Measurements from ENCODE around the gene KRT26.

The KRT26 gene

DNA sequence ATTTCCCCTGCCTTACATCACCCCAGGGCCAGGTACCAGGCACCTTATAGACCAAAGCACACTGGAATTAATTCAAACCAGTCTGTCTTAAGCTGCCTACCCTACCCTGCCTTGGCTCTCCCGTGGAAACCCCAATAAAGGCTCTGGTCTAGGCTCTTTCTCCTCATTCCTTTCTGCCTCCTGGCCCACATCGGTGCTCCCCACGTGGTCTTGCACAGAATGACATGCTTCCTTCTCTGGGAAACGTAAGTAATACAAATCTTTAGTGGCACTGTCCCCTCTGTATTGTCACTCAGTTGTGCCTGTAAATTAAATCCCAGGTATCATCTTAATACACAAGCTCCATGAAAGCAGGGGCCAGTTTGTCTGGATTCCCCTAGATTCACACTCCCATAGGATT, 33.4 kb downstream of the KRT26 start:
- no peaks in the 10 kb centered on the region for H3K36me3 ChIP-seq (ENCODE audit: control insufficient read depth in 2 of 2, insufficient read depth in 1 of 2, low read length in 2 of 2)
- H3K9me3 ChIP-seq (ENCODE audit: control insufficient read depth, insufficient read depth, low read depth, low read length) = peaks cover 2% of the 10 kb centered on the region; the same call in 1 of the 2 replicates
- POLR2A ChIA-PET = no interaction called here
- CTCF ChIA-PET = interaction anchor here (0.6 to 1.0 kb wide), 4 partner anchors 16 to 422 kb away, joined by 3 to 6 read pairs (median 4); no protein-coding TSS in a partner anchor
- H3K4me1 ChIP-seq (ENCODE audit: control insufficient read depth, insufficient read depth, low read length) = no peaks in the 10 kb centered on the region
- H3K27ac ChIP-seq (ENCODE audit: extremely low read depth, low read depth, low read length) = no peak overlapping the region
- no peak overlapping the region for H3K4me3 ChIP-seq (ENCODE audit: low read depth, low read length)
- no peak for TF ChIP-seq ZNF777 (tag by site-specific recombination; IDR thresholded peaks at IDR 0.05; ENCODE audit: borderline replicate concordance)
- no peak for TF ChIP-seq OVOL3 (tag by site-specific recombination; IDR thresholded peaks at IDR 0.05)
- TF ChIP-seq ZNF335 (tag by site-specific recombination; conservative IDR thresholded peaks at IDR 0.05) = no peak
- TF ChIP-seq, protein P1, sequence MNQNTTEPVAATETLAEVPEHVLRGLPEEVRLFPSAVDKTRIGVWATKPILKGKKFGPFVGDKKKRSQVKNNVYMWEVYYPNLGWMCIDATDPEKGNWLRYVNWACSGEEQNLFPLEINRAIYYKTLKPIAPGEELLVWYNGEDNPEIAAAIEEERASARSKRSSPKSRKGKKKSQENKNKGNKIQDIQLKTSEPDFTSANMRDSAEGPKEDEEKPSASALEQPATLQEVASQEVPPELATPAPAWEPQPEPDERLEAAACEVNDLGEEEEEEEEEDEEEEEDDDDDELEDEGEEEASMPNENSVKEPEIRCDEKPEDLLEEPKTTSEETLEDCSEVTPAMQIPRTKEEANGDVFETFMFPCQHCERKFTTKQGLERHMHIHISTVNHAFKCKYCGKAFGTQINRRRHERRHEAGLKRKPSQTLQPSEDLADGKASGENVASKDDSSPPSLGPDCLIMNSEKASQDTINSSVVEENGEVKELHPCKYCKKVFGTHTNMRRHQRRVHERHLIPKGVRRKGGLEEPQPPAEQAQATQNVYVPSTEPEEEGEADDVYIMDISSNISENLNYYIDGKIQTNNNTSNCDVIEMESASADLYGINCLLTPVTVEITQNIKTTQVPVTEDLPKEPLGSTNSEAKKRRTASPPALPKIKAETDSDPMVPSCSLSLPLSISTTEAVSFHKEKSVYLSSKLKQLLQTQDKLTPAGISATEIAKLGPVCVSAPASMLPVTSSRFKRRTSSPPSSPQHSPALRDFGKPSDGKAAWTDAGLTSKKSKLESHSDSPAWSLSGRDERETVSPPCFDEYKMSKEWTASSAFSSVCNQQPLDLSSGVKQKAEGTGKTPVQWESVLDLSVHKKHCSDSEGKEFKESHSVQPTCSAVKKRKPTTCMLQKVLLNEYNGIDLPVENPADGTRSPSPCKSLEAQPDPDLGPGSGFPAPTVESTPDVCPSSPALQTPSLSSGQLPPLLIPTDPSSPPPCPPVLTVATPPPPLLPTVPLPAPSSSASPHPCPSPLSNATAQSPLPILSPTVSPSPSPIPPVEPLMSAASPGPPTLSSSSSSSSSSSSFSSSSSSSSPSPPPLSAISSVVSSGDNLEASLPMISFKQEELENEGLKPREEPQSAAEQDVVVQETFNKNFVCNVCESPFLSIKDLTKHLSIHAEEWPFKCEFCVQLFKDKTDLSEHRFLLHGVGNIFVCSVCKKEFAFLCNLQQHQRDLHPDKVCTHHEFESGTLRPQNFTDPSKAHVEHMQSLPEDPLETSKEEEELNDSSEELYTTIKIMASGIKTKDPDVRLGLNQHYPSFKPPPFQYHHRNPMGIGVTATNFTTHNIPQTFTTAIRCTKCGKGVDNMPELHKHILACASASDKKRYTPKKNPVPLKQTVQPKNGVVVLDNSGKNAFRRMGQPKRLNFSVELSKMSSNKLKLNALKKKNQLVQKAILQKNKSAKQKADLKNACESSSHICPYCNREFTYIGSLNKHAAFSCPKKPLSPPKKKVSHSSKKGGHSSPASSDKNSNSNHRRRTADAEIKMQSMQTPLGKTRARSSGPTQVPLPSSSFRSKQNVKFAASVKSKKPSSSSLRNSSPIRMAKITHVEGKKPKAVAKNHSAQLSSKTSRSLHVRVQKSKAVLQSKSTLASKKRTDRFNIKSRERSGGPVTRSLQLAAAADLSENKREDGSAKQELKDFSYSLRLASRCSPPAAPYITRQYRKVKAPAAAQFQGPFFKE (tag by site-specific recombination; IDR thresholded peaks at IDR 0.05; ENCODE audit: borderline replicate concordance) = no peak
- no peak for TF ChIP-seq KLF8 (tag by site-specific recombination; IDR thresholded peaks at IDR 0.05)
- no peak for TF ChIP-seq SP2 (tag by site-specific recombination; IDR thresholded peaks at IDR 0.05)
- no peak for TF ChIP-seq ZNF548 (tag by site-specific recombination; IDR thresholded peaks at IDR 0.05)
- TF ChIP-seq, protein P2, sequence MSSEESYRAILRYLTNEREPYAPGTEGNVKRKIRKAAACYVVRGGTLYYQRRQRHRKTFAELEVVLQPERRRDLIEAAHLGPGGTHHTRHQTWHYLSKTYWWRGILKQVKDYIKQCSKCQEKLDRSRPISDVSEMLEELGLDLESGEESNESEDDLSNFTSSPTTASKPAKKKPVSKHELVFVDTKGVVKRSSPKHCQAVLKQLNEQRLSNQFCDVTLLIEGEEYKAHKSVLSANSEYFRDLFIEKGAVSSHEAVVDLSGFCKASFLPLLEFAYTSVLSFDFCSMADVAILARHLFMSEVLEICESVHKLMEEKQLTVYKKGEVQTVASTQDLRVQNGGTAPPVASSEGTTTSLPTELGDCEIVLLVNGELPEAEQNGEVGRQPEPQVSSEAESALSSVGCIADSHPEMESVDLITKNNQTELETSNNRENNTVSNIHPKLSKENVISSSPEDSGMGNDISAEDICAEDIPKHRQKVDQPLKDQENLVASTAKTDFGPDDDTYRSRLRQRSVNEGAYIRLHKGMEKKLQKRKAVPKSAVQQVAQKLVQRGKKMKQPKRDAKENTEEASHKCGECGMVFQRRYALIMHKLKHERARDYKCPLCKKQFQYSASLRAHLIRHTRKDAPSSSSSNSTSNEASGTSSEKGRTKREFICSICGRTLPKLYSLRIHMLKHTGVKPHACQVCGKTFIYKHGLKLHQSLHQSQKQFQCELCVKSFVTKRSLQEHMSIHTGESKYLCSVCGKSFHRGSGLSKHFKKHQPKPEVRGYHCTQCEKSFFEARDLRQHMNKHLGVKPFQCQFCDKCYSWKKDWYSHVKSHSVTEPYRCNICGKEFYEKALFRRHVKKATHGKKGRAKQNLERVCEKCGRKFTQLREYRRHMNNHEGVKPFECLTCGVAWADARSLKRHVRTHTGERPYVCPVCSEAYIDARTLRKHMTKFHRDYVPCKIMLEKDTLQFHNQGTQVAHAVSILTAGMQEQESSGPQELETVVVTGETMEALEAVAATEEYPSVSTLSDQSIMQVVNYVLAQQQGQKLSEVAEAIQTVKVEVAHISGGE (tag by site-specific recombination; conservative IDR thresholded peaks at IDR 0.05; ENCODE audit: low read depth) = no peak
- no peak for TF ChIP-seq ZNF510 (tag by site-specific recombination; IDR thresholded peaks at IDR 0.05; ENCODE audit: insufficient replicate concordance)
- TF ChIP-seq SP7 (tag by site-specific recombination; IDR thresholded peaks at IDR 0.05) = no peak
- TF ChIP-seq, protein P3, sequence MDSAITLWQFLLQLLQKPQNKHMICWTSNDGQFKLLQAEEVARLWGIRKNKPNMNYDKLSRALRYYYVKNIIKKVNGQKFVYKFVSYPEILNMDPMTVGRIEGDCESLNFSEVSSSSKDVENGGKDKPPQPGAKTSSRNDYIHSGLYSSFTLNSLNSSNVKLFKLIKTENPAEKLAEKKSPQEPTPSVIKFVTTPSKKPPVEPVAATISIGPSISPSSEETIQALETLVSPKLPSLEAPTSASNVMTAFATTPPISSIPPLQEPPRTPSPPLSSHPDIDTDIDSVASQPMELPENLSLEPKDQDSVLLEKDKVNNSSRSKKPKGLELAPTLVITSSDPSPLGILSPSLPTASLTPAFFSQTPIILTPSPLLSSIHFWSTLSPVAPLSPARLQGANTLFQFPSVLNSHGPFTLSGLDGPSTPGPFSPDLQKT (IDR thresholded peaks at IDR 0.05; ENCODE audit: borderline replicate concordance, low read depth, low read length) = no peak
- no peak for TF ChIP-seq ZNF274 (IDR thresholded peaks at IDR 0.05; ENCODE audit: low read length)
- no peak for TF ChIP-seq ZNF274 (tag by site-specific recombination; IDR thresholded peaks at IDR 0.05; ENCODE audit: borderline replicate concordance)
- no peak for TF ChIP-seq ZNF404 (tag by site-specific recombination; IDR thresholded peaks at IDR 0.05)
- TF ChIP-seq, protein P4, sequence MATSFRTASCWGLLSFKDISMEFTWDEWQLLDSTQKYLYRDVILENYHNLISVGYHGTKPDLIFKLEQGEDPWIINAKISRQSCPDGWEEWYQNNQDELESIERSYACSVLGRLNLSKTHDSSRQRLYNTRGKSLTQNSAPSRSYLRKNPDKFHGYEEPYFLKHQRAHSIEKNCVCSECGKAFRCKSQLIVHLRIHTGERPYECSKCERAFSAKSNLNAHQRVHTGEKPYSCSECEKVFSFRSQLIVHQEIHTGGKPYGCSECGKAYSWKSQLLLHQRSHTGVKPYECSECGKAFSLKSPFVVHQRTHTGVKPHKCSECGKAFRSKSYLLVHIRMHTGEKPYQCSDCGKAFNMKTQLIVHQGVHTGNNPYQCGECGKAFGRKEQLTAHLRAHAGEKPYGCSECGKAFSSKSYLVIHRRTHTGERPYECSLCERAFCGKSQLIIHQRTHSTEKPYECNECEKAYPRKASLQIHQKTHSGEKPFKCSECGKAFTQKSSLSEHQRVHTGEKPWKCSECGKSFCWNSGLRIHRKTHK (tag by site-specific recombination; IDR thresholded peaks at IDR 0.05) = no peak
- no peak for TF ChIP-seq ZNF248 (tag by site-specific recombination; IDR thresholded peaks at IDR 0.05)
- no peak for TF ChIP-seq ZNF311 (tag by site-specific recombination; IDR thresholded peaks at IDR 0.05; ENCODE audit: borderline replicate concordance)
- no peak for TF ChIP-seq SCRT2 (tag by site-specific recombination; IDR thresholded peaks at IDR 0.05)

Measured in HEK293 (cell line).